Astrocyte of the cerebellum (primary cell): Measurements from ENCODE around the gene PATE3.

Source experiments
- DNase-seq: peaks from one replicate; pipeline ENCODE4 v3.0.0-alpha.2; 2011; ENCODE audit warnings: low read depth
- H3K4me3 ChIP-seq: 2 replicates; pipeline ENCODE4 v1.5.1; 2011; ENCODE audit warnings: mild to moderate bottlenecking, low read depth, low read length, moderate library complexity
- in situ Hi-C: cut with HindIII; loops from 2 replicates; pipeline ENCODE4 v1.10.0; 2017; ENCODE audit warnings: low sequenced_read_pairs
- TF ChIP-seq, protein P1 (sequence below): IDR thresholded peaks from 2 replicates; pipeline ENCODE4 v1.5.1; 2012; ENCODE audit warnings: low read length, low read depth, moderate library complexity, mild to moderate bottlenecking; ENCODE audit errors: missing control alignments

Gene PATE3

GRCh38 chr11:125807909-125808308 lies 20.0 kb downstream of the PATE3 start:
- TF ChIP-seq, protein P1, sequence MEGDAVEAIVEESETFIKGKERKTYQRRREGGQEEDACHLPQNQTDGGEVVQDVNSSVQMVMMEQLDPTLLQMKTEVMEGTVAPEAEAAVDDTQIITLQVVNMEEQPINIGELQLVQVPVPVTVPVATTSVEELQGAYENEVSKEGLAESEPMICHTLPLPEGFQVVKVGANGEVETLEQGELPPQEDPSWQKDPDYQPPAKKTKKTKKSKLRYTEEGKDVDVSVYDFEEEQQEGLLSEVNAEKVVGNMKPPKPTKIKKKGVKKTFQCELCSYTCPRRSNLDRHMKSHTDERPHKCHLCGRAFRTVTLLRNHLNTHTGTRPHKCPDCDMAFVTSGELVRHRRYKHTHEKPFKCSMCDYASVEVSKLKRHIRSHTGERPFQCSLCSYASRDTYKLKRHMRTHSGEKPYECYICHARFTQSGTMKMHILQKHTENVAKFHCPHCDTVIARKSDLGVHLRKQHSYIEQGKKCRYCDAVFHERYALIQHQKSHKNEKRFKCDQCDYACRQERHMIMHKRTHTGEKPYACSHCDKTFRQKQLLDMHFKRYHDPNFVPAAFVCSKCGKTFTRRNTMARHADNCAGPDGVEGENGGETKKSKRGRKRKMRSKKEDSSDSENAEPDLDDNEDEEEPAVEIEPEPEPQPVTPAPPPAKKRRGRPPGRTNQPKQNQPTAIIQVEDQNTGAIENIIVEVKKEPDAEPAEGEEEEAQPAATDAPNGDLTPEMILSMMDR: no peak
- DNase-seq: no peak
- H3K4me3 ChIP-seq: no peak overlapping the region
- in situ Hi-C loops: no loop called here

- TF ChIP-seq, protein P1: no peak
- in situ Hi-C loops: no loop called here
- no peak for DNase-seq
- no peak within 1 kb of the TSS for H3K4me3 ChIP-seq
Measured at GRCh38 chr11:125833016-125833415, 45.1 kb downstream of the PATE3 start, which contains the start of gene PATE4. Gene PATE4, plus strand, starts transcription at chr11:125833316. Its CDS starts 44 bp downstream, at chr11:125833360.

- TF ChIP-seq, protein P1: no peak
- DNase-seq: no peak
- no peak overlapping the region for H3K4me3 ChIP-seq
- in situ Hi-C loops: no loop called here
Measured at GRCh38 chr11:125835748-125836147, 47.8 kb downstream of the PATE3 start.
